BLaER1 (cell line): ENCODE data around the gene ZNF536.
"Not testable (repeated sequence)": the region's sequence is repeated elsewhere in the genome, so short reads cannot be mapped to it uniquely, and the experiment has no call there.

Experiments used
- H3K27ac ChIP-seq: shearing (Covaris generic); formaldehyde crosslinking; 2 replicates; pipeline ENCODE4 v1.8.1; 2022
- H3K27me3 ChIP-seq: shearing (Covaris generic); formaldehyde crosslinking; 2 replicates; pipeline ENCODE4 v1.8.1; 2022
- H3K36me3 ChIP-seq: shearing (Covaris generic); formaldehyde crosslinking; 2 replicates; pipeline ENCODE4 v1.8.1; 2022
- H3K4me1 ChIP-seq: shearing (Covaris generic); formaldehyde crosslinking; 2 replicates; pipeline ENCODE4 v1.8.1; 2022
- H3K4me2 ChIP-seq: shearing (Covaris generic); formaldehyde crosslinking; 2 replicates; pipeline ENCODE4 v1.8.1; 2022
- H3K4me3 ChIP-seq: shearing (Covaris generic); formaldehyde crosslinking; 2 replicates; pipeline ENCODE4 v1.8.1; 2022
- H3K9ac ChIP-seq: shearing (Covaris generic); formaldehyde crosslinking; 2 replicates; pipeline ENCODE4 v1.8.1; 2022
- H3K9me3 ChIP-seq: shearing (Covaris generic); formaldehyde crosslinking; 2 replicates; pipeline ENCODE4 v1.8.1; 2022
- H4K20me1 ChIP-seq: shearing (Covaris generic); formaldehyde crosslinking; 2 replicates; pipeline ENCODE4 v1.8.1; 2022
- Cebpa-rat ChIP-seq: shearing (Covaris generic); IDR thresholded peaks from 2 replicates; pipeline ENCODE4 v1.8.1; 2022

ZNF536 gene

GRCh38 chr19:30449078-30449590 is 77.0 kb downstream of the ZNF536 start:
- Histone ChIP-seq H3K4me1 (peaks cover 32% of the 10 kb centered on the region), H3K27ac (peak overlapping the region; percentile 60), H3K9me3 (peaks cover 10% of the 10 kb centered on the region), H3K4me2 (peak overlapping the region; percentile 82), H4K20me1 (no peaks in the 10 kb centered on the region), H3K36me3 (no peaks in the 10 kb centered on the region), H3K9ac (0 out of 2 replicates have a peak overlapping the region, but pooled peaks have one; percentile 5), H3K4me3 (no peak overlapping the region), H3K27me3 (no peaks in the 10 kb centered on the region)
- TF ChIP-seq Cebpa-rat, result no peak

GRCh38 chr19:30449673-30450072 is 77.5 kb downstream of the ZNF536 start:
- Histone ChIP-seq H3K27ac (peak overlapping the region; percentile 60), H3K4me1 (peaks cover 32% of the 10 kb centered on the region), H3K4me2 (peak overlapping the region; percentile 82), H3K36me3 (no peaks in the 10 kb centered on the region), H3K4me3 (no peak overlapping the region), H3K9me3 (peaks cover 5% of the 10 kb centered on the region; the same call in 1 of the 2 replicates), H3K9ac (0 out of 2 replicates have a peak overlapping the region, but pooled peaks have one; percentile 5), H3K27me3 (no peaks in the 10 kb centered on the region), H4K20me1 (no peaks in the 10 kb centered on the region)
- no peak for TF ChIP-seq Cebpa-rat

GRCh38 chr19:30450100-30450499 is 77.9 kb downstream of the ZNF536 start:
- Histone ChIP-seq H3K9ac (peak overlapping the region; percentile 65; the same call in 1 of the 2 replicates), H3K36me3 (no peaks in the 10 kb centered on the region), H3K9me3 (peaks cover under 1% of the 10 kb centered on the region; the same call in 1 of the 2 replicates), H3K27me3 (no peaks in the 10 kb centered on the region), H3K4me3 (peak overlapping the region; percentile 44; the same call in 1 of the 2 replicates), H3K4me2 (peak overlapping the region; percentile 82), H3K27ac (peak overlapping the region; percentile 66), H4K20me1 (no peaks in the 10 kb centered on the region), H3K4me1 (peaks cover 32% of the 10 kb centered on the region)
- TF ChIP-seq Cebpa-rat, result no peak

GRCh38 chr19:30450835-30451321 is 78.7 kb downstream of the ZNF536 start:
- Histone ChIP-seq H3K27me3 (no peaks in the 10 kb centered on the region), H3K9me3 (no peaks in the 10 kb centered on the region), H4K20me1 (no peaks in the 10 kb centered on the region), H3K4me1 (peaks cover 32% of the 10 kb centered on the region), H3K4me2 (peak overlapping the region; percentile 82), H3K36me3 (no peaks in the 10 kb centered on the region), H3K9ac (no peak overlapping the region; the same call in 1 of the 2 replicates), H3K4me3 (no peak overlapping the region), H3K27ac (peak overlapping the region; percentile 66)
- no peak for TF ChIP-seq Cebpa-rat

GRCh38 chr19:30452931-30453330 is 80.7 kb downstream of the ZNF536 start:
- no peak for TF ChIP-seq Cebpa-rat

GRCh38 chr19:30453743-30454142 is 81.6 kb downstream of the ZNF536 start:
- peaks cover 24% of the 10 kb centered on the region for H3K4me1 ChIP-seq
- H3K27me3 ChIP-seq, result no peaks in the 10 kb centered on the region
- H3K4me3 ChIP-seq, result no peak overlapping the region
- no peak overlapping the region for H3K27ac ChIP-seq
- no peaks in the 10 kb centered on the region for H3K36me3 ChIP-seq
- no peaks in the 10 kb centered on the region for H4K20me1 ChIP-seq
- no peak overlapping the region for H3K9ac ChIP-seq
- H3K4me2 ChIP-seq, result no peak overlapping the region
- TF ChIP-seq Cebpa-rat, result no peak
- H3K9me3 ChIP-seq, result no peaks in the 10 kb centered on the region

More at GRCh38 chr19:30452931-30453330, 80.7 kb downstream of the ZNF536 start:
- Histone ChIP-seq H3K9ac (no peak overlapping the region), H3K27ac (no peak overlapping the region), H3K27me3 (no peaks in the 10 kb centered on the region), H4K20me1 (no peaks in the 10 kb centered on the region), H3K4me3 (no peak overlapping the region), H3K9me3 (no peaks in the 10 kb centered on the region), H3K36me3 (no peaks in the 10 kb centered on the region), H3K4me2 (no peak overlapping the region), H3K4me1 (peaks cover 32% of the 10 kb centered on the region)

- Histone ChIP-seq H3K4me2 (no peak overlapping the region), H3K4me3 (no peak overlapping the region), H3K9me3 (no peaks in the 10 kb centered on the region), H3K36me3 (no peaks in the 10 kb centered on the region), H3K27me3 (no peaks in the 10 kb centered on the region), H3K4me1 (peaks cover 2% of the 10 kb centered on the region), H3K9ac (no peak overlapping the region), H4K20me1 (no peaks in the 10 kb centered on the region), H3K27ac (no peak overlapping the region)
- TF ChIP-seq Cebpa-rat, result no peak
These were observed 83.7 kb downstream of the ZNF536 start for GRCh38 chr19:30455881-30456280.

- Histone ChIP-seq H3K4me3 (no peak overlapping the region), H3K9ac (no peak overlapping the region), H3K27me3 (no peaks in the 10 kb centered on the region), H3K36me3 (no peaks in the 10 kb centered on the region), H3K4me1 (no peaks in the 10 kb centered on the region), H4K20me1 (no peaks in the 10 kb centered on the region), H3K9me3 (no peaks in the 10 kb centered on the region), H3K27ac (no peak overlapping the region), H3K4me2 (no peak overlapping the region)
- TF ChIP-seq Cebpa-rat, result no peak
These were observed 85.3 kb downstream of the ZNF536 start for GRCh38 chr19:30457484-30457883.

- H3K9ac ChIP-seq, result no peak overlapping the region
- H4K20me1 ChIP-seq, result no peaks in the 10 kb centered on the region
- no peak for TF ChIP-seq Cebpa-rat
- H3K4me1 ChIP-seq, result no peaks in the 10 kb centered on the region
- no peaks in the 10 kb centered on the region for H3K27me3 ChIP-seq
- H3K36me3 ChIP-seq, result no peaks in the 10 kb centered on the region
- H3K4me3 ChIP-seq, result no peak overlapping the region
- H3K9me3 ChIP-seq, result no peaks in the 10 kb centered on the region
- no peak overlapping the region for H3K27ac ChIP-seq
- no peak overlapping the region for H3K4me2 ChIP-seq
These were observed 87.7 kb downstream of the ZNF536 start for GRCh38 chr19:30459859-30460258.

- TF ChIP-seq Cebpa-rat, result no peak
- no peak overlapping the region for H3K9ac ChIP-seq
- no peak overlapping the region for H3K27ac ChIP-seq
- no peak overlapping the region; the same call in 1 of the 2 replicates for H3K4me2 ChIP-seq
- no peaks in the 10 kb centered on the region for H3K9me3 ChIP-seq
- H3K27me3 ChIP-seq, result no peaks in the 10 kb centered on the region
- H3K36me3 ChIP-seq, result no peaks in the 10 kb centered on the region
- H3K4me1 ChIP-seq, result no peaks in the 10 kb centered on the region
- no peaks in the 10 kb centered on the region for H4K20me1 ChIP-seq
- no peak overlapping the region for H3K4me3 ChIP-seq
These were observed 92.0 kb downstream of the ZNF536 start for GRCh38 chr19:30464162-30464561.

- not testable (repeated sequence) for H4K20me1 ChIP-seq, H3K27me3 ChIP-seq, H3K36me3 ChIP-seq, H3K4me3 ChIP-seq, H3K9me3 ChIP-seq, H3K27ac ChIP-seq, H3K4me2 ChIP-seq, H3K9ac ChIP-seq, H3K4me1 ChIP-seq
These were observed 94.4 kb downstream of the ZNF536 start for GRCh38 chr19:30466598-30466997.
